GM19023 (cell line): Measurements from ENCODE around the gene COQ2.
A peak's percentile ranks its signal among the peaks of the same experiment; 100 is the strongest.
"Not testable (repeated sequence)": the region's sequence is repeated elsewhere in the genome, so short reads cannot be mapped to it uniquely, and the experiment has no call there.

Experiments used
- ATAC-seq: cut with Tn5 transposase; IDR thresholded peaks from one replicate; pipeline ENCODE4 v1.9.1; 2021; ENCODE audit warnings: mild to moderate bottlenecking, moderate library complexity; ENCODE audit not compliant: unreplicated experiment

COQ2 gene

DNA sequence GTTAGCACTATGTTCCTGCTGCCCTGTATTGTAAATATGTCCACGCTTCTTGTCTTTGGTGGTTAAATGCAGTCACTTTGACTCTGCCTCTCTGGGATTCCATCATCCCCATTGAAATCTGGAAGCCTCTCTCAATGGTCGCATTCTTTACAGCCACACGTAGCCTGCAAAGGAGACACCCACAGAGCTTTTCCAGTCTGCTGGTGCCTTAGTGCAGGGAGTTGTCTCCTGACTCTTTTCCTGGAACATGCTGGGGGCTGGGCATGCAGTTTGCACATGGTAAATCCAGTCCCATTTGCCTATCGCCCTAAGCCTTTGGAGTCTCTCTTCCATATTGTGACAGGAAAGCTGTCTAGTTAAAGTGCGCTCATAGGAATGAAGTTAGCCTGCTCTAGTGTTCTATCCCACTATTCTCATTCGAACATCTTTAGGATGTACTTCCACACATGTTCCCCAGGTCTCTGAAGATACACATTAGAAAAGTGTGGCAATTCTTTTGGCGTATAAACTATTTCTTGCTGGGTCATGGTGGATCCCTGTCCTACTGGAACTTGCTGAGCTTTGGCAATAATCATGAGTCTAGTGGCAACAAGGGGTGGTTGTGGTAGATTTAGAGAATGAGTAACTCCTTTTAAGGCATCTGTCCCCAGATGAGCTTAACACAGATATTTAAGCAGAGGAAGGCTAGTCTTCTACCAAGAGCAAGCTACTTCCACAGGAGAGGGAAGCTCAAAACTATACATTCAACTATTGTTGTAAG is 33.7 kb downstream of the COQ2 start:
- ATAC-seq = no peak

DNA sequence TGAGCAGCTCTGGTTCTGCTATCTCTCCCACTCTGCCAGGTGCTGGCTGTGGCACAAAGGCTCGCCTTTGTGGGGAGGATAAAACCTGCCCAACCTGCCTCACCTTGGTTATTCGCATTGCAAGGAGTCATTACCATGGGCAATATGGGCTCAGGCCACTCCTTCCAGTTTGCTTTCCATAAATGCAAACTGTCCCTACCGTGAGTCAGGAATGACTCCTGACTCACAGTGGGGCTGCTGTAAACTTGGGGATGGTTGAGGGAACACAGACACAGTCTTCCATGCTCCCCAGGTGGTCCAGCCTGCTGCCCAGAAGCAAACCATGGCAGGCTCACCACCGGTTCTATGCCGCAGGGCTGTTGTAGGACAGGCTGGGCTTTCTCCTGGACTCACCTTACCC is 36.1 kb downstream of the COQ2 start:
- ATAC-seq = no peak

DNA sequence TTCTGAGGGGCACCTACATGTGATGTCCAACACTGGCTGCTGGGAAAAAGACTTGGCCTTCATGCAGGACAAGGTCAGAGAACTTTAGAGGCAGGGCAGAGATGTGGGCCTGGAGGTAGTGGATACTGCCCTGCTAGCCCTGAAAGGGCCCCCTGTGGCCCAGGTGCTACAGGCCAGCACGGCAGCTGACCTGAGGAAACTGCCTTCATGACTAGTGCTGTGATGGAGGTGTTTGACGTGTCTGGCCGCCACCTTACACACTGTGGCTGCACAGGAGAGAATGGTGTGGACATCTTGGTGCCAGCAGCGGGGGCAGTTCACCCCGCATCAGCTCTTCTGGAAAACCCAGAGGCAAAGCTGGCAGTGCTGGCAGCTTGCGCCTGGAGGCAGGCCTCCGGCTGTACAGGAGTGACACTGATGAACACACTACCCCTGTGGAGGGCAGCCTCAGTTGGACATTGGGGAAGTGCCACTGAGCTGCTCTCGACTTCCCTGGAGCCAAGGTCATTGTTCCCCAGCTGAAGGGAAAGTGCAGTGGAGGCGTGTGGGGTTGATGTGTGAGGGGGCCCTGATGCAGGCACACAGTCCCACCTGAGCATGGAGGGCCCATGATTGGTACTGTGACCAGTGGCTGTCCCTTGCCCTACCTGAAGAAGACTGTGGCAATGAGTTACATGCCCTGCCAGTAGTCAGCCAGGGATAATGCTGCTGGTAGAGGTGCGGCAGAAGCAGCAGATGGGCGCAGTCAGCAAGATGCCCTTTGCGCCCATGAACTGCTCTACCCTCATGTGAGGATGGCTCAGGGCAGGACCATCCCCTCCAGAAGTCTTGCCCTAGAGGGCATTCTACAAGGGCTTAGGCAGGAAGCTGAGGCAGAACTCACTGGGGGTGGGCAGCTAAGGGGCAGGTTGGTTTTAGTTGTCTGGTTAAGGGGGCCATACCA is 36.9 kb downstream of the COQ2 start:
- no peak for ATAC-seq

DNA sequence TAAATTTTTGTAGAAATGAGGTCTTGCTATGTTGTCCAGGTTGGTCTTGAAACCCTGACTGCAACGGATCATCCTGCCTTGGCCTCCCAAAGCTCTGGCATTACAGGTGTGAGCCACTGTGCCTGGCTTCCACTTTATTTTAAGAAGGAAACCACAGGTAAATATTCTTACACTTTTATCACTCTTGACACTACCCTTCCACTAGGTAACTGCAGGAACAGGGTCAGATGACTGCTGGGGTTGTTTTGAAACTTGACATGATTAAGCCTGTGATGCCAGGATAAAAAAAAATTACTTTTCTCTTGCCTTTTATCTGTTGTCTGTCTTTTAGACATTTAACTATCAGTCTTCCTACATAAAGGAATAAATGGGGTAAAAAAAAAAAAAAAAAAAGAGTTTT is 43.5 kb downstream of the COQ2 start:
- no peak for ATAC-seq

DNA sequence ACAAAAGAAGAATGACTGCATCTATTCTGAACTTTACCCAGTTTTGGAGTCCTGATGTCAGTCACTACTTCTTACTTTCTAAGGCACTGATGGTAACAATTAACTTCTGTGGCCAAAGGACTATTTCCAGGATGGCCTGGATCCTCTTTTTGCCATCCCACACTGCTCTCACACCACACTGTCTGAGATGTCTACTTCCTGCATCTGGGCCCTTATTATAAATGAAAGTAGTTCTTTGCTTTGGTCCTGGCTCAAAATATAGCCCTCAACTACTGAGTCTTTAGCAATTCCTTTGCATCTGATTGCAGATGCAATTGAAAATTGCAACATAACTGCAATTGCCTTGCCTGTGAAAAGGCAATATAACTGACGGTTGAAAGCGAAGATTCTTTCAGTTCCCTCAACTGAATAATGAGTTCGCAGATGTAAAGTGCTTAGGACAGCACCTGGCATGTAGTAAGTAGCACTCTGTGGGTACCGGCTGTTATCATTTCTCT is 44.2 kb downstream of the COQ2 start:
- ATAC-seq = peak; percentile 85

DNA sequence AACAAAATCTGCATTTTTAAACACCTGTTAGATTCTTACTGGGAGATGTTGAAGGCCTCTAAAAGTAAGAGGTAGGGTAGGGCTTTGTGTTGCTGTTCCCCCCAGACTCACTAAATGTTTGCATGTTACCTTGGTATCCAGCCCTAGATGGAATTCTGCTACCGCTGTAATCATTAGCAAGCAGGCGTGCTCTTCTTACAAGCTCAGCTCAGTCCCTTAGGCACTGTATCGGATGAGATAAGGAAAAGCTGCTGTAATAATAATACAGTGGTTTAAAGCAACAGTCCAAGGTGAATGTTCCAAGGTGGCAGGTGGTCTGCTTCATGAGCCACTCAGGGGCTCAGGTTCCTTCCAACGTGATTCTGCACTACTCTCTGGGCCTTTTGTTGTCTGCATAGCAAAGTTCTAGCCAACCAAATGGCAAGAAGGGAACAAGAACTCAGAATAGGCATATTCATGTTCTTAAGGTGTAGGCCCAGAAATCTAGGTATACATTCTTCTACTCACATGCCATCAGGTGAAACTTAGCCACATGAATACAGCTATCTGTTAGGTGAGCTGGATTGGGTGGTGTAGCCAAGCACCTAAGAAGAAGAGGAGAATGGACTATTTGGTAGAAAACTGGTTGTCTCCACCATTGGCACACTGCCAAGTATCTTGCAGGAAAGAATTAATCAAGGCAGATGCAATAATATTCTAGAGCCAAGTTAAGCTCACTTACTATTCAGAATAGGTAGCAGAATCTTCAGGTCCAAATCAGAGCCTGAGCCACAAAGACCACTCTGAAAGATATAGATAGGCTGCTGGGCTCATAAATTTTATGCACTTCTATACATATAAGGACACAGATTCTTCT is 46.0 kb downstream of the COQ2 start:
- ATAC-seq = no peak

DNA sequence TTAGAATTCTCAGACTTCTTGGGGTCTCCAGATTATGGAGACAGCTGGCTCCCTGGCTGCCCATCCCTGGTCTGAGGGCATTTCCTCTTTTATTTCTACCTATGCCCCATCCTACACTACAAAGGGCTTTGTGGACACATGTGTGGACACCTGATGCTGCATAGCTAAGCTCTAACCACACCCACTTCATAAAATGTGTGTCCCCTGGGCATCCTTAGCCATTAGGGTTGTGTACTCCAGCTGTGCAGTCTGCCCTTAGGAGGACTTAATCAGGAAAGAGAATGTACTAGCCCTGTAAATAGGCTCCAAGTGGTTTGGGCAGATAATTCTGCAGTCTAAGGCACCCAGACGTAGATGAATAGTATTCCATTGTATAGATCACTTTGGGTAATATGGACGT is 47.0 kb downstream of the COQ2 start:
- ATAC-seq = no peak

DNA sequence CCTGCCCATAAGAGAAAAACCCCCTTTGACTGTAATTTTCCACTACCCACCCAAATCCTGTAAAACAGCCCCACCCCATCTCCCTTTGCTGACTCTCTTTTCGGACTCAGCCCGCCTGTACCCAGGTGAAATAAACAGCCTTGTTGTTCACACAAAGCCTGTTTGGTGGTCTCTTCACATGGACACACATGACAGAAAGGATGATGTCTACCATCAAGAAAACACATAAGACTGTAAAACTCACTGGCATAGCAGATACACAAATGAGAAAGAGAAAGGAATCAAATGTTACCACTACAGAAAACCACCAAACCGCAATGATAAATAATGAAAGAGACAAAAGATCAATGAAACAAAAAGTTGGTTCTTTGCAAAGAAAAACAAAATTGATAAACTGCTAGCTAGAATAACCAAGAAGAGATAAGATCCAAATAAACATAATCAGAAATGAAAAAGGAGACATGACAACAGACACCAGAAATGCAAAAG is 48.9 kb downstream of the COQ2 start:
- not testable (repeated sequence) for ATAC-seq

DNA sequence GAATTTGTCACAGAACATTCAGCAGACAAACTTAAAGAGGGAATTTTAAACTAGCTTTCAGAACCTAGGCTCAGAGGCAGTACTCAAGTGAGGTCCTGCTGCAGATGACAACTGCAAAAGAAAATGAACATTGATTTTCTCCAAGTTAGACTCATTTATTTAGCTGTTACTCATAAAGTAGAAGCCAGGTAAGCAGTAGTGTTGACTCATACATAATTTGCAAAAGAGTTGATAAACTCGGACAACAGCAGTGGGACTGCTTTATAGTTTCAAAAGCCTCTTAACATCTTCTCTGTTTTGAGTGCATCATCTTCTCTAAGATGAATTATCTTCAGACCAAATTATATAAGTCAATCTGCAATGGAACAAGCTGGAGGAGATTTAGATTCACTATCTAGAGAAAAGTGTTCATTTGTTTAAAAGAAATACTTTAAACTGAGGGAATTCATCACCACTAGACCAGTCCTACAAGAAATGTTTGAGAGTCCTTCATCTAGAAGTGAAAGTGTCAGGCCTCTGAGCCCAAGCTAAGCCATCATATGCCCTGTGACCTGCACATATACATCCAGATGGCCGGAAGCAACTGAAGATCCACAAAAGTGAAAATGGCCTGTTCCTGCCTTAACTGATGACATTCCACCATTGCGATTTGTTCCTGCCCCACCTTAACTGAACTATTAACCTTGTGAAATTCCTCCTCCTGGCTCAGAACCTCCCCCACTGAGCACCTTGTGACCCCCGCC is 49.5 kb downstream of the COQ2 start:
- ATAC-seq = no peak

DNA sequence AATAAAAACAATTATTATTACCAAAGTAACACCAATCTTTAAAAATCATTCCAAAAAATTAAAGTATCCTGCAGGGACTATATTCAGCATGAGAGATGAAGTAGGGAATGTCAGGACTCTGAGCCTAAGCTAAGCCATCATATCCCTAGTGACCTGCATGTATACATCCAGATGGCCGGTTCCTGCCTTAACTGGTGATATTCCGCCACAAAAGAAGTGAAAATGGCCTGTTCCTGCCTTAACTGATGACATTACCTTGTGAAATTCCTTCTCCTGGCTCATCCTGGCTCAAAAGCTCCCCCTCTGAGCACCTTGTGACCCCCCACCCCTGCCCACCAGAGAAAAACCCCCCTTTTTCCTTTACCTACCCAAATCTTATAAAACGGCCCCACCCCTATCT is 50.2 kb downstream of the COQ2 start:
- ATAC-seq = not testable (repeated sequence)

DNA sequence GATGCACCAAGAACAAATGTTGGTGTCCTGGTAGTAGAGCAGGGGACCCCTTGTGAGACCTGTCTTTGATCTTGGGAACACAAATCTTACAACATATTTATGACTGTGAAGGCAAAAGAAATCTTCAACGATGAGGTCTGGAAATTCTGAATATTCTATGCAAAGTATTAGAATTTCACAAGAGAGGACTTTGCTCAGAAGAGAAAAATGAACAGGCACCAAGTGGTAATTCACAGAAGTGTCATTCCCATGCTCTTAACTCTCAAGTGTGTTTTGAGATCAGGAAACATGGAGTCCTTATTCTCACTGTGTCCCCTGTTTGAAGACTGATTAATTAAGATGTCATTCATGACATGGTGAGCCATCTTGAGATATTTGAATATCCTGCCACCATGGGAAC is 52.5 kb downstream of the COQ2 start:
- ATAC-seq = no peak

DNA sequence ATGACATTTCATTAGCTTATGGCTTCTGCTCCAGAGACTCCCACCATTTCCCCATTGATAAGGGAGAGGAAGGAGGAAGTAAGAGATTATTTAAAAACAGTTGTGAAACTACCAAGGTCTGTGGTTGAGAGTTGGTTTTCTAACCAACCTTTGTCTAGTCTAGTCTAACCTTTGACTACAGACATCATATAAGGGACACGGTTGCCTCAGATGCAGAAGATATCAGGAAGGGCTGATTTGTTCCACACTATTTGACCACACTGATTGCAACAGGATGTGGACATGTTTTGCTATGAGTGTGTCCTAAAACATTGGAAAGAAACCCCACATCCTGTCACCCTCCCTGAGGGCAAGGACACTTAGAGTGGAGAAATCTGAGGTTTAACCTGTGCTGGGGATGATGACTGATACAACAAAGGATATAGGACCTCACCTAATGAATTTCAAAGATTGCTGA is 53.0 kb downstream of the COQ2 start:
- peak; percentile 69 for ATAC-seq

DNA sequence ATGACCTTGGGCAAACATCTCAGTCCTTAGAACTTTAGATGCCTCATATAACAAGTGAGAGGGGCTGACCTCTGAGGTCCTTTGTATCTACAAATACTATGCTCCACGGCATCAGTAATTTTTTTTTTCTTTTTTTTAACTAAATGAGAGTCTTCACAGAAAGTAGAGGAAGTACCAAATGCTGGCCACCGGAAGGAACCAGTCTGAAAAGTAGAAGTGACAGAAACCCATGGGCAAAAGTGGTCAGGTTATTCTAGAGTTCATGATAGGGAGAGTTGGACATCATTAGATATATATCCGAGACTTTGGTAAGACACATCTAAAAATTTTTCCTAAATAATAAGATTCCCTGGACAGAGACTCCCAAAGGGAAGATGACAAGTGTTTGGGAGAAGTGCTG is 53.7 kb downstream of the COQ2 start:
- no peak for ATAC-seq

DNA sequence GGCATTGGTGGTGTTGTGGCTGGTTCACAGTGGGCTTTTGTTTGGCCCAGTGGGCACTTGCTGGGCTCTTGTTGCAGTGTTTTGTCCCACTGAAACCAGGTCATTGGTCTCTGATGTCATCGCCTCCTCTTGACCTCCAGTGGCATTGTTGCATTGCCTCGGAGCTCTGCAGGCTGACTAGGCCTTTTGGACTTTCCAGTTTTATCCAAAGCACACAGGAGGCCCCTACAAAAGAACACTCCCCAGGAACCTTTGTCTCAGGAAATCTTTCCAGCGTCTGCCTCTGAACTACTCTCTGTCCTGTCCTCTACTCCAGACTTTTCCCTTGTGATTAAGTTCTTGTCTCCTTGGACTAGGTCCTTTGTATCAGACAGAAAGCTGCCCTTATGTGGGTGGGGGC is 54.8 kb downstream of the COQ2 start:
- ATAC-seq = no peak

DNA sequence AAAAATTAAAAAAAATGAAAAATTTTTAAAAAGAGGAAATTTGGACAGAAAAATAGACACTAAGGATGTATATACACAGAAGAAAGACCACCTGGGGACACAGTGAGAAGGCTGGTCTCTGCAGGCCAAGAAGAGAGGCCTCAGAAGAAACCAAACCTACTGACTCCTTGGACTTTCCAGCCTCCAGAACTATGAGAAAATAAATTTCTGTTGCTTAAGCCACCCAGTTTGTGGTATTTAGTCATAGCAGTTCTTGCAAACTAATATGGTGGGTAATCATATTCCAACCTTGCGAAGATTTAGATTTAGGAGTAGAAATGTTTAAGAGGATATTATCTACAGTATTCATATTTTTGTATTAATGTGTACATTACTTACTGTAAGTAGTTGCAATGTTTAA is 56.4 kb downstream of the COQ2 start:
- ATAC-seq = no peak

DNA sequence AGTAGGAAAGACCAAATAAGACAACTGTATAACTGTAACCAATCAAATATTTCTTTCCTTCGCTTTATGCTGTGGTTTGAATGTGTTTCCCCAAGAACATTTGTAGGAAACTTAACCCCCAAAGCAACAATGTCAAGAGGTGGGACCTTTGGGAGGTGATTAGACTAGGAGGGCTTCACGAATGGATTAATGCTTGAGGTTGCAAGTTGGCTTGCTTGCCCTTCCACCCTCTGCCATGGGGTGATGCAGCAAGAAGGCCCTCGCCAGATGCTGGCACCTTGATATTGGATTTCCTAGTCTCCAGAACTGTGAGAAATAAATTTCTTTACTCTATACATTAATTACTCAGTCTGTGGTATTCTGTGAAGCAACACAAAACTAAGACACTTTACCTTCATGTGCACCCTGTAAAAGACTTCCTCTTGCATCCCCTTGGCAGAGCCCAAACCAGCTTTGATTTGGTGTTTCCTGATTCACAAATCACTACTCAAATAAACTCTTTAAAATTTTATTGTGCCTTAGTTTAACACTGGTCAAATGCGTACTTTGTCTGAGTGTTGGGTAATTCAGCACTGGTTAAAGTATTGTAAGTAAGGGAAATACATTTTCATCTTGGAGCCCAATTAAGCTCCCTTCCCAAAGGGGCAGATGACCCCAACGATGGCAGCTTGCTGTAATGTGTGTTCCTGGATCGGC is 59.9 kb downstream of the COQ2 start:
- ATAC-seq = no peak

DNA sequence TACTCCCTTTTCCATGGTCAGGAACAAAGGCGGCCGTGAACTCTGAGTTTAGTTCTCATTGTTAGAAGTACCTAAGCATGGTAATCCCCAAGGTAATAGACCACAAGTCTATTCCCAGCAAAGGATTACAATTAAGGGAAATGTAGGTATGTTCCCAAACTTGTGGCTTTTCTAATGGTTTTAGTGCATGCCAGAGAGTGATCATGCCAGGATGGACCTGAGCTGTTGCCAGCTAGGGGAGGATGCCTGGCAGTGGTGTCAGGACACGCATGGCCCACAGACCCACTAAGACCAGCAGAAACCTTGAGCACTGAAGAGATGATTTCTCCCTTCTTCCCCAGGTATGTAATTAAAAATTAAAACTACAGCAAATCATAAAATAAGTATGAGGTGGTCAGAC is 60.8 kb downstream of the COQ2 start:
- ATAC-seq = no peak

DNA sequence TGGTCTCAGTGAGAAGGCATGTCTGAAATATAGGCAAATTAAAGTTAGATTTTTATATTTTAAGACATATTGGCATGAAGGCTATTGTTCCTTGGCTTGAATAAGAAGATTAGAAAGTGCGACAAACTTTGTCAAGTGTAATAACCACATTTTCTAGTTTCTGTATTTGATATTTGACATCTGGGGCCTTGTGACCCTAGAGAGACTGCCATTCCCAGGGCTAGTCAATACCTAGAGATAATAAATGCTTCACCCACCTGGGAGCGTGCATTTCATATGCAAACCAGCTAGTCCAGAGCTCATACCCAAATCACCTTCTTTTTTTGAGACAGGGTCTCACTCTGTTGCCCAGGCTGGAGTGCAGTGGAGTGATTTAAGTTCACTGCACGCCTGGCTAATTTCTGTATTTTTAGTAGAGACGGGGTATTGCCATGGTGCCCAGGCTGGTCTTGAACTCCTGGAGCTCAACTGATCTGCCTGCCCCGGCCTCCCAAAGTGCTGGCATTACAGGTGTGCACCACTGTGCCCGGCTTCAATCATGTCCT is 62.6 kb downstream of the COQ2 start:
- peak; percentile 42 for ATAC-seq
